ENCODE measurements around the gene SVBP. TPM values are rescaled to one million over a fixed set of nuclear protein-coding genes. Genes with fewer than 3 reads are reported as not detected.

The SVBP gene
- total and polyA plus RNA-seq, 2 experiments from 2014 or later = 16.8 to 28.5 TPM

- DNase-seq = no peak
- TF ChIP-seq EZH2 (IDR thresholded peaks at IDR 0.05; ENCODE audit: insufficient read depth, poor library complexity, severe bottlenecking) (no peak), EZH2phosphoT487 (IDR thresholded peaks at IDR 0.05; ENCODE audit: insufficient read depth, low read depth) (no peak)
- Histone ChIP-seq H3K4me1 (ENCODE audit: insufficient read depth) (no peaks in the 10 kb centered on the region), H3K9me3 (ENCODE audit: low read depth) (no peaks in the 10 kb centered on the region), H3K4me3 (no peak overlapping the region), H3K27ac (no peak overlapping the region), H2AFZ (no peak overlapping the region), H3F3A (ENCODE audit: insufficient read depth) (no peaks in the 10 kb centered on the region), H3K27me3 (replicated peaks; ENCODE audit: insufficient read depth) (no peaks in the 10 kb centered on the region), H3K4me2 (ENCODE audit: unreplicated experiment) (no peak overlapping the region), H3K79me2 (ENCODE audit: insufficient read depth) (no peaks in the 10 kb centered on the region), H3K9me2 (ENCODE audit: insufficient read depth) (no peaks in the 10 kb centered on the region), H4K20me1 (ENCODE audit: insufficient read depth) (no peaks in the 10 kb centered on the region), H3K36me3 (ENCODE audit: low read depth) (no peaks in the 10 kb centered on the region; the same call in 1 of the 2 replicates), H3K9ac (no peak overlapping the region)
- whole genome bisulfite sequencing, 2 experiments (ENCODE audit: low coverage in 1 of 2, low lambda C conversion rate in 2 of 2, missing lambda C conversion rate in 2 of 2) = 88 to 94% methylated on average over 1 of the region's 1 CpG
- in situ Hi-C loops (cut with MboI) = no loop called here
These were observed 29.2 kb downstream of the SVBP start for GRCh38 chr1:42788021-42788420.

- in situ Hi-C loops (cut with MboI) = no loop called here
- no peaks in the 10 kb centered on the region; the same call in 1 of the 2 replicates for H3K36me3 ChIP-seq (ENCODE audit: low read depth)
- no peaks in the 10 kb centered on the region for H4K20me1 ChIP-seq (ENCODE audit: insufficient read depth)
- H3K4me2 ChIP-seq (ENCODE audit: unreplicated experiment) = no peak overlapping the region
- no peak overlapping the region for H2AFZ ChIP-seq
- no peaks in the 10 kb centered on the region for H3K27me3 ChIP-seq (replicated peaks; ENCODE audit: insufficient read depth)
- TF ChIP-seq EZH2phosphoT487 (IDR thresholded peaks at IDR 0.05; ENCODE audit: insufficient read depth, low read depth) (no peak), EZH2 (IDR thresholded peaks at IDR 0.05; ENCODE audit: insufficient read depth, poor library complexity, severe bottlenecking) (no peak)
- WGBS, 2 experiments (ENCODE audit: low coverage in 1 of 2, low lambda C conversion rate in 2 of 2, missing lambda C conversion rate in 2 of 2) = 57 to 58% methylated on average over 5 of the region's 5 CpGs
- H3K79me2 ChIP-seq (ENCODE audit: insufficient read depth) = no peaks in the 10 kb centered on the region
- no peak for DNase-seq
- H3F3A ChIP-seq (ENCODE audit: insufficient read depth) = no peaks in the 10 kb centered on the region
- H3K9me3 ChIP-seq (ENCODE audit: low read depth) = no peaks in the 10 kb centered on the region
- no peaks in the 10 kb centered on the region for H3K4me1 ChIP-seq (ENCODE audit: insufficient read depth)
- H3K27ac ChIP-seq = no peak overlapping the region
- no peak overlapping the region for H3K9ac ChIP-seq
- no peaks in the 10 kb centered on the region for H3K9me2 ChIP-seq (ENCODE audit: insufficient read depth)
- no peak overlapping the region for H3K4me3 ChIP-seq
These were observed 31.1 kb downstream of the SVBP start for GRCh38 chr1:42786097-42786496.

DNA sequence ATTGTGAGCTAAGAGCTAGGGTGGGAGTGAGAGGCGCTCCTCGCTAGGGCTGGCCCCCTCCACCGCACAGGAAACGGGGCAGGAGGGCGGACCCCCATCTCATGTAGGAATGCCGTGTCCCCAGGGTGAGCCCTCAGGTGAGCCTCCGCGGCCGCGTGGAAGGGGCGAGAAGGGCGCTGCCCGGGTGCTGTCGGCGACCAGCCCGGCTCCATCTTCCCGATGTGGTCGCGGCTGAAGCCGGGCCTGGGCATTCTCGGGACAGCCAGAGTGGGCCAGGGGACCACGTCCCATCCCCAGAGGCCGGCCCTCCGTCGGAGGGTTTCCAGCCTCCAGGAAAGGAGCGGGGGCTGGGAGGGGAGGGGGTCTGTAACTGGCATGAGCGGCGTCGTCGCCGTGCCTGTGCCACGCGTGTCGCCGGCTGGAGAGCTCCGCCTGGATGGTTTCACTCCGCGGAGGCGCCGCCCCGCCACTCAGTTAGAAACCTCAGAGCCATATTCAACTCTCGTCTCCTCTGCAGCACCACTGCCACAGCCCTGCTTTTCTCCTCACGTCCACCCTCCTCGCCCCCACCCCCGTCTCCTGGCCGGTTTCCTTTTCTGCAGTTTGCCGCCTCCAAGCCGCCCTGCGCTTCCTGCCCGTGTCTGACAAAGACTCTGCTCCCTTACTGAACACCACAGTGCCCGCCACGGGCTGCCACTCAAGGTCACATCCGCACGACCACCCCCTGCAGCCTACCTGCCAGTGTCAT is 32.1 kb downstream of the SVBP start, which contains the start of gene TMEM269:
TMEM269 (plus strand) TSS at position 46 of the 748 bp plus-strand sequence. CDS start 4,903 bp downstream, outside the sequence.
- Histone ChIP-seq H3K4me2 (ENCODE audit: unreplicated experiment) (peak within 1 kb of the TSS; percentile 39), H3K9ac (0 out of 2 replicates have a peak within 1 kb of the TSS, but pooled peaks have one; percentile 18), H2AFZ (peak within 1 kb of the TSS; percentile 75), H3K9me2 (ENCODE audit: insufficient read depth) (no peaks in the 10 kb centered on the region), H3K4me3 (peak within 1 kb of the TSS; percentile 50), H3K79me2 (ENCODE audit: insufficient read depth) (no peaks in the 10 kb centered on the region), H3K36me3 (ENCODE audit: low read depth) (peaks cover under 1% of the 10 kb centered on the region; the same call in 1 of the 2 replicates), H3K9me3 (ENCODE audit: low read depth) (no peaks in the 10 kb centered on the region), H3F3A (ENCODE audit: insufficient read depth) (no peaks in the 10 kb centered on the region), H3K4me1 (ENCODE audit: insufficient read depth) (no peaks in the 10 kb centered on the region), H3K27ac (no peak within 1 kb of the TSS), H4K20me1 (ENCODE audit: insufficient read depth) (no peaks in the 10 kb centered on the region), H3K27me3 (replicated peaks; ENCODE audit: insufficient read depth) (no peaks in the 10 kb centered on the region)
- peak; percentile 44 for DNase-seq
- WGBS, 2 experiments (ENCODE audit: low coverage in 1 of 2, low lambda C conversion rate in 2 of 2, missing lambda C conversion rate in 2 of 2) = 33 to 40% methylated on average over 39 to 46 of the region's 54 CpGs
- TF ChIP-seq EZH2 (IDR thresholded peaks at IDR 0.05; ENCODE audit: insufficient read depth, poor library complexity, severe bottlenecking) (no peak), EZH2phosphoT487 (IDR thresholded peaks at IDR 0.05; ENCODE audit: insufficient read depth, low read depth) (no peak)
- in situ Hi-C loops (cut with MboI) = no loop called here

DNA sequence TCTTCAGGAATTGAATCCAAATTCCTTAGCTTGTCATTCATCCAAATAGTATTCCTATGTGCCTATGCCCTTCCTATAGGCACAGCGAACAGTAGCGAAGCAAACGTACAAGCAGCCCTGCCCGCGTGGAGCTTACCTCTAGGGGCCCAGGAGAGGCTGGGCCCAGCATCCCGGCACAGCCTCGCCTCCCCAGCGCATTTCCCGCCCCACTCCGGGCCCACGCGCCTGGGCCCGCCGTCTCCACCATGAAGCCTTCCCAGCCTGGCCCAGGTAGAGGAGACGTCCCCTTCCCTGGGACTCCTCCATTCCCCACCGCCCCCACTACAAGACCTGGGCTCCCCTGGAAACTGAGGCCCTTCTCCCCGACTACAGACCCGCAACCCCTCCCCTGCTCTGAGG is 32.7 kb downstream of the SVBP start:
- no peak overlapping the region for H3K4me2 ChIP-seq (ENCODE audit: unreplicated experiment)
- H3K36me3 ChIP-seq (ENCODE audit: low read depth) = peaks cover 6% of the 10 kb centered on the region; the same call in 1 of the 2 replicates
- H3F3A ChIP-seq (ENCODE audit: insufficient read depth) = no peaks in the 10 kb centered on the region
- H3K4me3 ChIP-seq = no peak overlapping the region
- DNase-seq = no peak
- TF ChIP-seq EZH2 (IDR thresholded peaks at IDR 0.05; ENCODE audit: insufficient read depth, poor library complexity, severe bottlenecking) (no peak), EZH2phosphoT487 (IDR thresholded peaks at IDR 0.05; ENCODE audit: insufficient read depth, low read depth) (no peak)
- H2AFZ ChIP-seq = no peak overlapping the region
- no peaks in the 10 kb centered on the region for H3K27me3 ChIP-seq (replicated peaks; ENCODE audit: insufficient read depth)
- in situ Hi-C loops (cut with MboI) = no loop called here
- no peaks in the 10 kb centered on the region for H3K4me1 ChIP-seq (ENCODE audit: insufficient read depth)
- no peaks in the 10 kb centered on the region for H4K20me1 ChIP-seq (ENCODE audit: insufficient read depth)
- 97 to 98% methylated on average over 12 to 18 of the region's 18 CpGs for WGBS, 2 experiments (ENCODE audit: low coverage in 1 of 2, low lambda C conversion rate in 2 of 2, missing lambda C conversion rate in 2 of 2)
- no peak overlapping the region for H3K9ac ChIP-seq
- no peaks in the 10 kb centered on the region for H3K9me2 ChIP-seq (ENCODE audit: insufficient read depth)
- H3K27ac ChIP-seq = no peak overlapping the region
- no peaks in the 10 kb centered on the region for H3K9me3 ChIP-seq (ENCODE audit: low read depth)
- no peaks in the 10 kb centered on the region for H3K79me2 ChIP-seq (ENCODE audit: insufficient read depth)
